Measurements from ENCODE around the gene CLCN6.

DNA sequence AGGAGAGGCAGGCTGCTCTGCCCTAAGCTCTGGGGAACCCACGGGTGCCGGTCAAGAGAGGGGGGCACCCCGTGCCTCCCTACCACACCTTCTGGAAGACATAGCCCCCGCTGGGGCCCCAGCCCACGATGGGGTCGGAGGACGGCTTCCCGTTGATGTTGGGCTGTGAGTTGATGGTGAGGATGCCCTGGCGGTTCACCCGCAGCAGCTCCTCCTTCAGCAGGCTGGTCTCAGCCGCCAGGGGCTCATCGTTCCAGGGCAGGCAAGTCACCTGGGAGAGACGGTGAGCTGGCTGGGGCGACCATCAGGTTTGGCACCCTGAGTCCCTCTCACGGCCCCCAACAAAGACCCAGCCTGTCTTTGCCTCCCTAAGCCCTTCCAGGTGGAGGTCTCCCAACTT, 12.2 kb upstream of the CLCN6 start:
- no peak for TF ChIP-seq TRIM24 (CRISPR knock-in tag; IDR thresholded peaks at IDR 0.05)
- TF ChIP-seq ZNF367 (CRISPR knock-in tag; IDR thresholded peaks at IDR 0.05; ENCODE audit: borderline replicate concordance): no peak

All from HepG2 (cell line).